ENCODE measurements around the gene DPEP2. TPM values are rescaled to one million over a fixed set of nuclear protein-coding genes. Genes with fewer than 3 reads are reported as not detected.
"Not testable (repeated sequence)": the region's sequence is repeated elsewhere in the genome, so short reads cannot be mapped to it uniquely, and the experiment has no call there.

The DPEP2 gene
- total and polyA plus RNA-seq, 8 donors, result 0.32 to 4.0 (median 1.0) TPM; not detected in 2

- no peaks in the 10 kb centered on the region for H3K9me3 ChIP-seq
- FAIRE-seq, result no peak
- no peaks in the 10 kb centered on the region for H3K4me1 ChIP-seq
- TF ChIP-seq CTCF (IDR thresholded peaks at IDR 0.05), result no peak
- 67 to 70% methylated on average over 9 of the region's 9 CpGs for WGBS, 2 donors
- no peaks in the 10 kb centered on the region for H3K36me3 ChIP-seq
- no peak for ATAC-seq
- no peak overlapping the region for H3K27ac ChIP-seq
- no peak for DNase-seq
- no peak overlapping the region for H3K4me3 ChIP-seq
- intact Hi-C loops (cut with DNase I), result no loop called here
- H3K27me3 ChIP-seq, result no peaks in the 10 kb centered on the region
Observed at GRCh38 chr16:67977469-67978227, 21.6 kb downstream of the DPEP2 start.

DNA sequence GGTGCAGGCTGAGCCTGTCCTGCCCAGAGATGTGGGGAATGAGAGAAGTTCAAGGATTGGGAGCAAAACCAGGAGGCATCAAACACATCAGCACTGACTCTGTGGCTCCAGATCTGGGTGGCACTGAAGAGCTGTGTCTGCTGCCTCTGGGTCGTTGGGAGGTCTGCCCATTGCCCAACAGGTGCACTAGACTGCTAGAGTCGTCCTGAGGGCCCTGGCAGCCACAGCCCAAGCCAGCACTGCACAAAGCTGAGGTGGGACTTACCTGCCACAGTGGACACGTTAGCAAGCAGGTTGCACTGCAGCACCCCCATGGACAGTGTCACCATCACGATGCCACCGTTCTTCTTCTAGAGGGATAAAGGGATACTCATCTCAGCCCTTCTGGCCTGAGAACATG lies 22.3 kb downstream of the DPEP2 start:
- Histone ChIP-seq H3K27ac (no peak overlapping the region), H3K4me3 (no peak overlapping the region), H3K27me3 (no peaks in the 10 kb centered on the region), H3K4me1 (no peaks in the 10 kb centered on the region), H3K36me3 (no peaks in the 10 kb centered on the region), H3K9me3 (no peaks in the 10 kb centered on the region)
- DNase-seq, result no peak
- no peak for ATAC-seq
- intact Hi-C loops (cut with DNase I), result no loop called here
- no peak for TF ChIP-seq CTCF (IDR thresholded peaks at IDR 0.05)
- FAIRE-seq, result no peak
- WGBS, 2 donors, result 43 to 56% methylated on average over 5 of the region's 5 CpGs

DNA sequence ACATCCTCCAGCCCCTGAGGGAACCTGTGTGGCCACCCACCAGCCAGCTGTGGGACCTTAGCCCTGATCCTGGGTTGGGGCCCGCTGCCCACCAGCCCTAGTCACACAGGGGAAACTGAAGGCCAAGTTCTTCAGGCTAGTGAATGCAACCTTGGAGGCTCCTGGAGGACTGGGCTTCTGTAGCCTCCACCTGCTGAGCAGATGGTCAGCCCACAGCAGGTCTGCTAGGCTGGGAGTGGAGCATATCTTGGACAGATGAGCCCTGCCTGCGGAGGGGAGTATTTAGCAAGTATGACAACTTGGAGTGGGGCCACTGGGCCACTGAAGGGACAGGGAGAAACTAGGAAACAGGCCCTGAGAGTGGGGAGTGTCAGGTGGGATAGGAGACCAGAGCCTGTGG lies 23.1 kb downstream of the DPEP2 start:
- TF ChIP-seq CTCF (IDR thresholded peaks at IDR 0.05), result no peak
- FAIRE-seq (no peak), ATAC-seq (no peak), DNase-seq (no peak)
- Histone ChIP-seq H3K27me3 (no peaks in the 10 kb centered on the region), H3K9me3 (no peaks in the 10 kb centered on the region), H3K36me3 (no peaks in the 10 kb centered on the region), H3K27ac (no peak overlapping the region), H3K4me3 (no peak overlapping the region), H3K4me1 (no peaks in the 10 kb centered on the region)
- WGBS, 2 donors, result 92 to 94% methylated on average over 2 of the region's 2 CpGs
- intact Hi-C loops (cut with DNase I), result no loop called here

- H3K27ac ChIP-seq, result no peak overlapping the region
- no peaks in the 10 kb centered on the region for H3K27me3 ChIP-seq
- FAIRE-seq (no peak), DNase-seq (no peak), ATAC-seq (no peak)
- WGBS, 2 donors, result 58 to 59% methylated on average over 14 of the region's 14 CpGs
- H3K36me3 ChIP-seq, result no peaks in the 10 kb centered on the region
- no peaks in the 10 kb centered on the region for H3K9me3 ChIP-seq
- H3K4me3 ChIP-seq, result no peak overlapping the region
- intact Hi-C loops (cut with DNase I), result no loop called here
- H3K4me1 ChIP-seq, result no peaks in the 10 kb centered on the region
- no peak for TF ChIP-seq CTCF (IDR thresholded peaks at IDR 0.05)
Observed at GRCh38 chr16:67975321-67976105, 23.8 kb downstream of the DPEP2 start.

GRCh38 chr16:67972285-67972684 lies 27.0 kb downstream of the DPEP2 start:
- H3K27ac ChIP-seq; DNase-seq; H3K4me1 ChIP-seq; H3K4me3 ChIP-seq; H3K36me3 ChIP-seq; ATAC-seq; intact Hi-C loops (cut with DNase I); H3K9me3 ChIP-seq; H3K27me3 ChIP-seq; FAIRE-seq: not testable (repeated sequence)
- 83 to 84% methylated on average over 7 of the region's 7 CpGs for WGBS, 2 donors
